ENCODE data around the gene KLK14. TPM values are rescaled to one million over a fixed set of nuclear protein-coding genes. Genes with fewer than 3 reads are reported as not detected.

KLK14 gene
- total RNA-seq, 1 donor from 2014 or later = 0.63 TPM

DNA sequence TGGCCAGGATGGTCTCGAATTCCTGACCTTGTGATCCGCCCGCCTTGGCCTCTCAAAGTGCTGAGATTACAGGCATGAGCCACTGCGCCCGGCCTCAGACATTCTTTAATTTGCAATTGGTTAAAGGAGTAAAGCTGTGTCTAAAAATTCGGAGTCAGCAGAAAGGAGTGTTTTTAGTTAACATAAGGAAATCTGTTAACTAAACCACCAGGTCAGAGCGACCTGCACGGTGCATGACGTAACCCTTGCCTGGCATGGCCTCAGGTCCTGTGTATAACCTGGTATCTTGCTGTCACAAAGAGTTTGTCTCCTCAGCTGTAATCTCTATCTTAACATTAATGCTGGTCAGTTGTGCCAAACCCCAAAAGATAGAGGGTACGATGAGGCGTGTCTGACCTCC is 38.4 kb downstream of the KLK14 start:
- DNase-seq (ENCODE audit: low spot score) = no peak

DNA sequence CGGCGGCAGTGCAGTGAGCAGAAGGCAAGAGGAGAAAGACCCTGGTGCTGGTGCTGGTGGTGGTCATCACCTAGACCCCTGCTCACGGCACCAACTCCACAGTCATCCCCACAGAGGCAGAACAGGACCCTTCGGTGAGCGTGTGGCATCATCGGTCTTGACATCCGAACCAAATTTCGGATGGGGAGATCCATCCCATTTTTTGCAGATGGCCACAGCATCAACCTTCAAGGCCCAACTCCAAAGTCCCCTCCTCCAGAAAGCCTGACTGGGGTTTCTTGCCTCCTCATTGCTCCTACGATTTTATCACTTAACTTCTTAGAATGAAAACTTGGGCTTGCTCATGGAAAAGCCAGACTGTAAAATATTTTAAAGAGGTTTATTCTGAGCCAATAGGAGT is 39.2 kb downstream of the KLK14 start:
- no peak for DNase-seq (ENCODE audit: low spot score)

DNA sequence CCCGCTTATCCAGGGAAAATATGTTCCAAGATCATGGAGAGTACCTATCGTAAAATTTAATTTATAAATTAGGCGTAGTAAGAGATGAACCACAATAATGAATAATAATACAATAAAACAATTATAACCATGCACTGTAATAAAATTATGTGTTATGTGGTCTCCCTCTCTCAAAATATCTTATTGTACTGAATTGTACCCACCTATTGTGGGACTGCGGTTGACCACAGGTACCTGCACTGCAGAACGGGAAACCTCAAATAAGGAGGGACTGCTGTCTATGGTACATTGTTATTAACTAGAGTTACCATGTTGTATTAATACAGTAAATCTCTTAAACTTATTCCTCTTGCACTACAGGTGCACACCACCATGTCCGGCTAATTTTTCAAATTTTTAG is 42.5 kb downstream of the KLK14 start:
- DNase-seq (ENCODE audit: low spot score) = no peak

DNA sequence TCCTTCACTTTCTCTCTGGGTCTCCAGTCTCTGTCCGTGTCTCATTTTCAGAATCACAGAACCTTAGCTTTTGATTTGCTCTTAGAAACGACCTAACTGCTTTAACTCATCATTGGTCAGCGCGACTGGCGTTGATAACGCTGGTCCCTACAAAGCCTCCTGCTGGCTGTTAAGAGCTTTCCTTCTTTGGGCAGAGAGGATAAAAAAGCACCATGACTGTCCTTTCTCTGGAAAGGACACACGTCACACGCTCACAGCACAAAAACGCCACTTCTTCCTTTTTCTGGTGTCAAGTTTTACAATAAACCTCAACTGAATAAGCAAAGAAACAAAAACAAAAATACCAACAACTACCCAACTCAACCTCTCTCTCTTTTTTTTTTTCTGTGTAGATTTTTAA is 46.2 kb downstream of the KLK14 start:
- no peak for DNase-seq (ENCODE audit: low spot score)

DNA sequence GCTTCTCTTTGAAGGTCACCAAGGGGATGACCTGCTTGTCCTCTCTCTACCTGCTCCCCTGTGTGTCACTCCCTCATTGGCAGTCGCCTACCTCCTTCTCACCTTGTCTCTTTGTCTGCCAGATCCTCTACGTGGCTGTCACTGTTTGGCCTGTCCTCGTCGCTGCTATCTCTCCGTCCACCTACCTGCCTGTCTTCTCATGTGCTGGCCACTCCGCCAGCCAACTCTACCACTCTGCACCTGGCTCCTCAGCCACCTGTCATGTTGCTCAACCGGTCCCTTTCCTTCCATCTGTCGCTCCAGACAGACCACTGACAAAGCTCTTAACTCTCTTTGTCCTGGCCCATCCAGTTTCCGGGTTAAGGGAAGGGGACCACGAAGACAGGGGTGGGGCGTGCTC is 48.0 kb downstream of the KLK14 start, which contains the start of gene KLK12:
Gene KLK12 (minus strand): TSS at position 299 of the 400 bp plus-strand sequence. CDS start 381 bp downstream, outside the sequence.
- peak; percentile 21 for DNase-seq (ENCODE audit: low spot score)

DNA sequence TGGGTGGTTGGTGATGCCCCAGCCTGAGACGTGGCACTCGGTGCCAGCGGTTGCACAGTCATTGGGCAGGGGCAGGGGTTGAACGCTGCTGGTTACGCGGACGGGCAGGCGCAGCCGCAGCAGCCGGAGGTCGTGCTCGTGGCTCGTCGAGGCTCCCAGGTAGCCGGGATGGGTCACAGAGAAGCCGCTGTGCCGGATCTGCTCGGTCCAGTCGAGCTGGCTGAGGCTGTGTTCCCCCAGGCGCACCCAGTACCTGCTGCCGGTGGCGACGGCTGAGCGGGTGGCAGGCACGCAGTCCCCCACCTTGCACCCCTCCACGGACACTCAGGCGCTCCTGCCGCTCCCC is 50.8 kb downstream of the KLK14 start:
- DNase-seq (ENCODE audit: low spot score) = no peak

DNA sequence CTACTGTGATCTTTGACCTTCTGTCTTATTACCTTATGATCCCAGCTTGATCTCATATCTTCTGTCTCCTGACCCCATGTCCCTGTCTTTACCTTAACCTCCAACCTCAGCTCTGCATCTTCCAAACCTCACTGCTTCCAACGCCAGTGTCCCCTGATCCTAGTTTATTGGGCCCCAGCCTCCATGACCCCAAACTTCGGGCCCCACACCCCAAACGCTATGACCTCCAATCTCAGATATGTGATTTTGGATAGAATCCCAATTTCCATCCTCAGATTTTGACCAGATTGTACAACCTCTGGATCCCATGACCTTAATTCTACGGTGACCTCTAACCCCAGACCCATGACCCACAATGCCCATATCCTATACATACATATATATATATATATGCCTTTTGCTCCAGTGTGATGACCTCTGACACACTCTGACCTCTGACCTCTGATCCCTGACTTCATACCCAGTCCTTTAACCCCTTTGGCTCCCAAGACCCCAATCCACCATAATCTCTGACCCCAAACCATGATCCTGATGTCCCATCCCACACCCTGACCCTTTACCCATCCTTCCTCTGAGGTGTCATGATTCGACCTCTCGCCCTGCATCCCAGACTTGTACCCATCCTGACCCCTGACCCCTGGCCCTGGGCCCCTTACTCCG is 51.3 kb downstream of the KLK14 start:
- DNase-seq (ENCODE audit: low spot score) = no peak

DNA sequence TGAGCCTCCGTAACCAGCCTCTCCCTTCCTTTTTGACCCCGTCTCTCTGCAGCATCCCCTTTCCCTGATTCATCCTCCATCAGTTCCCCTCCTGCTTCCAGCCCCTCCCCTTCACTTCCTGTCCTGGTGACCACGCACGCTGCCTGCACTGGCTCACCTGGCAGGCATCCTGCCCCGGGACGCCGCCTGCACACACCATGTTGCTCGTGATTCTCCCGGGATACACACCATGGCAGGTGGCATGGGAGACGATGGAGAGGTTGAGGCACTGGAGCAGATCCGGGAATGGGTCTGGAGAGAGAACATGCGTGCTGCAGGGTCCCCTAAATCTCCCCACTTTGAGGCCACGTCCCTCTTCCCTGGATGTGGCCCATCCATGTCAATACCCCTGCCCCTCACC is 52.1 kb downstream of the KLK14 start:
- no peak for DNase-seq (ENCODE audit: low spot score)

DNA sequence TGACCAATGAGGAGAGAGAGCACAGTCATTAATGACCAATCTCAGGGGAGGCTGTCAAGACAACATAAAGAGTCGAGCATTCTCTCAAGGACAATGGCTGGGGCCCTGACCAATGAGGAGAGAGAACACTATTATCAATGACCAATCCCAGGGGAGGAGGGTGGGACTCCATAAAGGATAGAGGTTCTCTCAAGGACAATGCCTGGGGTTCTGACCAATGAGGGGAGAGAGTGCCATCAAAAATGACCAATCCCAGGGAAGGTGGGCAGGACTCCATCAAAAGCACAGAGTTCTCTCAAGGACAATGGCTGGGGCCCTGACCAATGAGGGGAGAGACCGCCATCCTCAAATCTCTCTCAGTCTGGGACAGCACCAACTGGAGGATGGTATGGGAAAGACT is 53.0 kb downstream of the KLK14 start:
- DNase-seq (ENCODE audit: low spot score) = no peak

Other genes starting within 250 kb of the KLK14 start
- not detected for gene KLK15, start 249.3 kb downstream of the KLK14 start, total RNA-seq
- gene KLK3, start 228.0 kb downstream of the KLK14 start, total RNA-seq = not detected
- gene KLK2, start 209.4 kb downstream of the KLK14 start, total RNA-seq = not detected
- not detected for gene KLK4, start 171.5 kb downstream of the KLK14 start, total RNA-seq
- not detected for gene KLK5, start 129.8 kb downstream of the KLK14 start, total RNA-seq
- gene KLK6, start 113.3 kb downstream of the KLK14 start, total RNA-seq = 1.5 TPM
- gene KLK7, start 99.0 kb downstream of the KLK14 start, total RNA-seq = 0.14 TPM
- gene KLK8, start 81.3 kb downstream of the KLK14 start, total RNA-seq = 2.4 TPM
- 42.8 TPM for gene KLK10, start 63.2 kb downstream of the KLK14 start, total RNA-seq
- 274 TPM for gene KLK11, start 56.3 kb downstream of the KLK14 start, total RNA-seq
- 0.78 TPM for gene KLK12, start 47.9 kb downstream of the KLK14 start, total RNA-seq
- 2.0 TPM for gene KLK13, start 17.8 kb downstream of the KLK14 start, total RNA-seq
- 12.1 TPM for gene CTU1, start 25.5 kb upstream of the KLK14 start, total RNA-seq
- 6.3 TPM for gene SIGLEC9, start 42.0 kb upstream of the KLK14 start, total RNA-seq
- 3.5 TPM for gene SIGLEC7, start 59.4 kb upstream of the KLK14 start, total RNA-seq
- gene CD33, start 142.2 kb upstream of the KLK14 start, total RNA-seq = 8.3 TPM
- gene SIGLECL1, start 168.2 kb upstream of the KLK14 start, total RNA-seq = not detected
- gene IGLON5, start 228.8 kb upstream of the KLK14 start, total RNA-seq = 0.37 TPM